ENCODE measurements around the gene HOXA5. TPM values are rescaled to one million over a fixed set of nuclear protein-coding genes. Genes with fewer than 3 reads are reported as not detected.

HOXA5 gene
- total RNA-seq, 4 donors from 2014 or later, result 18.3 to 89.8 (median 31.6) TPM

- 82 to 87% methylated on average over 6 of the region's 6 CpGs for WGBS, 2 donors (ENCODE audit: low coverage in 1 of 2)
- Histone ChIP-seq H3K4me3 (no peak overlapping the region), H3K9me3 (no peaks in the 10 kb centered on the region), H3K27me3 (peaks cover 23% of the 10 kb centered on the region), H3K27ac (no peak overlapping the region), H3K36me3 (no peaks in the 10 kb centered on the region), H3K4me1 (peaks cover 11 to 19% (median 17%) of the 10 kb centered on the region in 4 donors)
- no peak for DNase-seq
- intact Hi-C loops (cut with DNase I; ENCODE audit: low total_unique reads) (loop anchor here (10.0 kb wide), 1 partner anchor 239 kb away; no protein-coding TSS in a partner anchor), in situ Hi-C loops (cut with MboI; ENCODE audit: low pct_ligation_motif_present in 1 of 4, low pct_unique_long_range_greater_than_20kb in 1 of 4, low sequenced_read_pairs in 3 of 4) (loop anchor here in 1 of 4 donors (10.0 kb wide), 1 partner anchor 239 kb away; no protein-coding TSS in a partner anchor)
- TF ChIP-seq CTCF (IDR thresholded peaks at IDR 0.05), result no peak
- no peak for TF ChIP-seq POLR2AphosphoS5 (IDR thresholded peaks at IDR 0.05)
- no peak for TF ChIP-seq POLR2A (IDR thresholded peaks at IDR 0.05)
- TF ChIP-seq EP300 (IDR thresholded peaks at IDR 0.05; ENCODE audit: low read depth), result no peak
These were observed 50.1 kb downstream of the HOXA5 start for GRCh38 chr7:27093184-27093895.

GRCh38 chr7:27092819-27093110 lies 50.7 kb downstream of the HOXA5 start:
- Histone ChIP-seq H3K27ac (no peak overlapping the region), H3K4me1 (peaks cover 9 to 14% (median 11%) of the 10 kb centered on the region in 4 donors), H3K9me3 (no peaks in the 10 kb centered on the region), H3K27me3 (peaks cover 29% of the 10 kb centered on the region), H3K4me3 (no peak overlapping the region), H3K36me3 (no peaks in the 10 kb centered on the region)
- DNase-seq, result no peak
- in situ Hi-C loops (cut with MboI; ENCODE audit: low pct_ligation_motif_present in 1 of 4, low pct_unique_long_range_greater_than_20kb in 1 of 4, low sequenced_read_pairs in 3 of 4), result loop anchor here in 1 of 4 donors (10.0 kb wide), 1 partner anchor 238 kb away; no protein-coding TSS in a partner anchor
- WGBS, 2 donors (ENCODE audit: low coverage in 1 of 2), result 80 to 90% methylated on average over 1 of the region's 1 CpG
- intact Hi-C loops (cut with DNase I; ENCODE audit: low total_unique reads), result loop anchor here (10.0 kb wide), 1 partner anchor 238 kb away; no protein-coding TSS in a partner anchor
- TF ChIP-seq EP300 (IDR thresholded peaks at IDR 0.05; ENCODE audit: low read depth) (no peak), POLR2AphosphoS5 (IDR thresholded peaks at IDR 0.05) (no peak), CTCF (IDR thresholded peaks at IDR 0.05) (no peak), POLR2A (IDR thresholded peaks at IDR 0.05) (no peak)

GRCh38 chr7:27091941-27092818 lies 51.3 kb downstream of the HOXA5 start:
- peaks cover 35% of the 10 kb centered on the region for H3K27me3 ChIP-seq
- H3K36me3 ChIP-seq, result no peaks in the 10 kb centered on the region
- H3K9me3 ChIP-seq, result no peaks in the 10 kb centered on the region
- H3K4me1 ChIP-seq, result peaks cover 3 to 8% (median 5%) of the 10 kb centered on the region in 4 donors
- in situ Hi-C loops (cut with MboI; ENCODE audit: low pct_ligation_motif_present in 1 of 4, low pct_unique_long_range_greater_than_20kb in 1 of 4, low sequenced_read_pairs in 3 of 4), result loop anchor here in 1 of 4 donors (10.0 kb wide), 1 partner anchor 237 kb away; no protein-coding TSS in a partner anchor
- WGBS, 2 donors (ENCODE audit: low coverage in 1 of 2), result 64 to 72% methylated on average over 3 to 9 of the region's 9 CpGs
- no peak overlapping the region for H3K27ac ChIP-seq
- H3K4me3 ChIP-seq, result no peak overlapping the region
- no peak for DNase-seq
- TF ChIP-seq EP300 (IDR thresholded peaks at IDR 0.05; ENCODE audit: low read depth), result no peak
- TF ChIP-seq CTCF (IDR thresholded peaks at IDR 0.05), result no peak
- no peak for TF ChIP-seq POLR2AphosphoS5 (IDR thresholded peaks at IDR 0.05)
- TF ChIP-seq POLR2A (IDR thresholded peaks at IDR 0.05), result no peak
- intact Hi-C loops (cut with DNase I; ENCODE audit: low total_unique reads), result loop anchor here (10.0 kb wide), 1 partner anchor 237 kb away; no protein-coding TSS in a partner anchor

- Histone ChIP-seq H3K4me3 (no peak overlapping the region), H3K36me3 (no peaks in the 10 kb centered on the region), H3K27ac (no peak overlapping the region), H3K27me3 (peaks cover 36% of the 10 kb centered on the region), H3K4me1 (peaks cover 0 to 5% (median 2%) of the 10 kb centered on the region in 4 donors), H3K9me3 (no peaks in the 10 kb centered on the region)
- TF ChIP-seq CTCF (IDR thresholded peaks at IDR 0.05), result no peak
- no peak for TF ChIP-seq POLR2AphosphoS5 (IDR thresholded peaks at IDR 0.05)
- TF ChIP-seq EP300 (IDR thresholded peaks at IDR 0.05; ENCODE audit: low read depth), result no peak
- no peak for TF ChIP-seq POLR2A (IDR thresholded peaks at IDR 0.05)
- in situ Hi-C loops (cut with MboI; ENCODE audit: low pct_ligation_motif_present in 1 of 4, low pct_unique_long_range_greater_than_20kb in 1 of 4, low sequenced_read_pairs in 3 of 4) (loop anchor here in 1 of 4 donors (10.0 kb wide), 1 partner anchor 236 kb away; no protein-coding TSS in a partner anchor), intact Hi-C loops (cut with DNase I; ENCODE audit: low total_unique reads) (loop anchor here (10.0 kb wide), 1 partner anchor 236 kb away; no protein-coding TSS in a partner anchor)
- WGBS, 2 donors (ENCODE audit: low coverage in 1 of 2), result 42 to 61% methylated on average over 3 of the region's 3 CpGs
- no peak for DNase-seq
These were observed 52.4 kb downstream of the HOXA5 start for GRCh38 chr7:27091105-27091504.
